AG04449 (cell line): Measurements from ENCODE around the gene HOXB4.
A peak's percentile ranks its signal among the peaks of the same experiment; 100 is the strongest.

Source experiments
- CTCF ChIA-PET: fragments of 350-600 bp; formaldehyde crosslinking; extraction: SDS; loops from one replicate; lab custom pipeline; 2021; ENCODE audit warnings: antibody characterized with exemption; lab: Yijun Ruan, JAX
- POLR2A ChIA-PET: fragments of 400-600, 350-600 bp; formaldehyde crosslinking; extraction: SDS; loops from one replicate; lab custom pipeline; 2020; ENCODE audit warnings: antibody characterized with exemption, inconsistent platforms; lab: Yijun Ruan, JAX
- DNase-seq: peaks from one replicate; pipeline ENCODE4 v3.0.0-alpha.2; 2010; ENCODE audit warnings: low read depth, low spot score
- H3K4me3 ChIP-seq: 2 replicates; pipeline ENCODE4 v1.5.1; 2011; ENCODE audit warnings: low read depth, mild to moderate bottlenecking, control low read depth, low read length
- CTCF ChIP-seq: IDR thresholded peaks from one replicate; pipeline ENCODE4 v1.5.1; 2011; ENCODE audit warnings: mild to moderate bottlenecking, moderate library complexity, low read length, control low read depth, inconsistent platforms; ENCODE audit not compliant: insufficient read depth; ENCODE audit errors: missing control alignments

HOXB4 gene

GRCh38 chr17:48571826-48572417 lies 6.2 kb downstream of the HOXB4 start:
- CTCF ChIA-PET: interaction anchor here (1.1 kb wide), 1 partner anchor 12 kb away, joined by 3 read pairs; no protein-coding TSS in a partner anchor
- TF ChIP-seq CTCF: no peak
- no peak for DNase-seq
- POLR2A ChIA-PET: no interaction called here
- peak overlapping the region; percentile 54 for H3K4me3 ChIP-seq

GRCh38 chr17:48571024-48571818 lies 6.9 kb downstream of the HOXB4 start:
- no peak for DNase-seq
- ChIA-PET CTCF (interaction anchor here (1.1 to 1.6 kb wide), 3 partner anchors 11 to 235 kb away, joined by 3 to 10 read pairs (median 6); no protein-coding TSS in a partner anchor), POLR2A (interaction anchor here (2.3 kb wide), 1 partner anchor 15 kb away, joined by 17 read pairs; no protein-coding TSS in a partner anchor)
- TF ChIP-seq CTCF: no peak
- peak overlapping the region; percentile 54 for H3K4me3 ChIP-seq

- ChIA-PET CTCF (interaction anchor here (0.7 to 3.5 kb wide), 6 partner anchors 10 to 234 kb away, joined by 3 to 22 read pairs (median 6); no protein-coding TSS in a partner anchor), POLR2A (interaction anchor here (0.7 to 2.3 kb wide), 5 partner anchors 11 to 24 kb away, joined by 3 to 17 read pairs (median 4); no protein-coding TSS in a partner anchor)
- no peak for DNase-seq
- H3K4me3 ChIP-seq: peak overlapping the region; percentile 54
- TF ChIP-seq CTCF: no peak
Measured at GRCh38 chr17:48570325-48571023, 7.7 kb downstream of the HOXB4 start.

GRCh38 chr17:48569674-48570324 lies 8.4 kb downstream of the HOXB4 start:
- ChIA-PET POLR2A (interaction anchor here (0.7 to 2.3 kb wide), 5 partner anchors 10 to 23 kb away, joined by 3 to 17 read pairs (median 4); no protein-coding TSS in a partner anchor), CTCF (interaction anchor here (0.7 to 3.5 kb wide), 7 partner anchors 10 to 234 kb away, joined by 3 to 22 read pairs (median 6); no protein-coding TSS in a partner anchor)

GRCh38 chr17:48569240-48569582 lies 8.9 kb downstream of the HOXB4 start:
- DNase-seq: no peak
- CTCF ChIA-PET: interaction anchor here (1.2 to 3.5 kb wide), 4 partner anchors 13 to 233 kb away, joined by 3 to 22 read pairs (median 8); no protein-coding TSS in a partner anchor
- TF ChIP-seq CTCF: no peak
- POLR2A ChIA-PET: interaction anchor here (1.8 to 2.3 kb wide), 2 partner anchors 9 to 13 kb away, joined by 7 to 17 read pairs; no protein-coding TSS in a partner anchor
- peak overlapping the region; percentile 29 for H3K4me3 ChIP-seq

More at GRCh38 chr17:48569674-48570324, 8.4 kb downstream of the HOXB4 start:
- no peak for TF ChIP-seq CTCF
- H3K4me3 ChIP-seq: peak overlapping the region; percentile 54
- DNase-seq: no peak
